ENCODE results near the gene MRPL50.
A peak's percentile ranks its signal among the peaks of the same experiment; 100 is the strongest.

MRPL50 gene

DNA sequence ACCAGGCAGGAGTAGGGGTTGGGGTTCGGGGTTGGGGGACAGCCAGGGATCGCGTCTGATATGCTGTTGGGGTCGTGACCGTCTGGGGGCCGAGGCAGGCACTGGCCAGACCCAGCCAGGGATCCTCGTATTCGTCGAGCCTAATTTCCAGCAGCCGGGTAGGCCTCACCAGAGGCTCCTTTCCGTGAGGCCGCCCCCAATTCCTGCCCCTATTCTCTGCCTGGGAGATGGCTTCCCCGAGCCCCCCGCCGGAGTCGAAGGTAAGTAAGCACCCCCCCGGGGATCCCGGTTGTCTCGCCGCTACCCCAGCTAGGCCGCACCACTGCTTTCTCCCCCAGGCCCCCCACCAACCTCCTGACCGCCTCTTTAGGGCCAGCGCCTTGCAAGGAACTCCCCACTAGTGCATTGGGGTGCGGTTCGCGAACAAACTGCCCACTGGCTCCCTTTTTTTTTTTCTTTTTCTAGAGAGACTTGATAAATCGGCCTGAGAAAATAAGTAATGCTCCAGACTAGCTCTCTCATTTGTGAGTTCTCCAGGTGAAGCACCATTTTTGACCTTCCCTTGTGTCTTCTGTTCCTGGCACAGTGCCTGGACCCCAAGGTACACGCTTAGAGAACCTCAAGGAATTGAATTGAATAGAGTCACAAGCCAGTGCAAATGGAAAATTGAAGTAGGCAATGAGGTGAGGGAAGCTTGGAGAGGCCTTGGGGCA lies 668 bp upstream of the MRPL50 start:
- peak overlapping the region; percentile 59; the same call in 1 of the 2 replicates for H3K27ac ChIP-seq (ENCODE audit: extremely low read depth, low read depth, low read length)
- no peaks in the 10 kb centered on the region for H3K9me3 ChIP-seq (ENCODE audit: control insufficient read depth, insufficient read depth, low read depth, low read length)
- ChIA-PET POLR2A (interaction anchor here (0.7 to 1.7 kb wide), 10 partner anchors 10 to 837 kb away, joined by 3 to 17 read pairs (median 4); partner anchors contain the start of gene RNF20), CTCF (interaction anchor here (0.8 to 2.3 kb wide), 3 partner anchors 11 to 130 kb away, joined by 3 to 16 read pairs (median 7); no protein-coding TSS in a partner anchor)
- peaks cover 28 to 73% of the 10 kb centered on the region in 2 experiments for H3K36me3 ChIP-seq (ENCODE audit: control insufficient read depth in 2 of 2, insufficient read depth in 1 of 2, low read length in 2 of 2)
- peak overlapping the region; percentile 76 for H3K4me3 ChIP-seq (ENCODE audit: low read depth, low read length)
- TF ChIP-seq, protein P1, sequence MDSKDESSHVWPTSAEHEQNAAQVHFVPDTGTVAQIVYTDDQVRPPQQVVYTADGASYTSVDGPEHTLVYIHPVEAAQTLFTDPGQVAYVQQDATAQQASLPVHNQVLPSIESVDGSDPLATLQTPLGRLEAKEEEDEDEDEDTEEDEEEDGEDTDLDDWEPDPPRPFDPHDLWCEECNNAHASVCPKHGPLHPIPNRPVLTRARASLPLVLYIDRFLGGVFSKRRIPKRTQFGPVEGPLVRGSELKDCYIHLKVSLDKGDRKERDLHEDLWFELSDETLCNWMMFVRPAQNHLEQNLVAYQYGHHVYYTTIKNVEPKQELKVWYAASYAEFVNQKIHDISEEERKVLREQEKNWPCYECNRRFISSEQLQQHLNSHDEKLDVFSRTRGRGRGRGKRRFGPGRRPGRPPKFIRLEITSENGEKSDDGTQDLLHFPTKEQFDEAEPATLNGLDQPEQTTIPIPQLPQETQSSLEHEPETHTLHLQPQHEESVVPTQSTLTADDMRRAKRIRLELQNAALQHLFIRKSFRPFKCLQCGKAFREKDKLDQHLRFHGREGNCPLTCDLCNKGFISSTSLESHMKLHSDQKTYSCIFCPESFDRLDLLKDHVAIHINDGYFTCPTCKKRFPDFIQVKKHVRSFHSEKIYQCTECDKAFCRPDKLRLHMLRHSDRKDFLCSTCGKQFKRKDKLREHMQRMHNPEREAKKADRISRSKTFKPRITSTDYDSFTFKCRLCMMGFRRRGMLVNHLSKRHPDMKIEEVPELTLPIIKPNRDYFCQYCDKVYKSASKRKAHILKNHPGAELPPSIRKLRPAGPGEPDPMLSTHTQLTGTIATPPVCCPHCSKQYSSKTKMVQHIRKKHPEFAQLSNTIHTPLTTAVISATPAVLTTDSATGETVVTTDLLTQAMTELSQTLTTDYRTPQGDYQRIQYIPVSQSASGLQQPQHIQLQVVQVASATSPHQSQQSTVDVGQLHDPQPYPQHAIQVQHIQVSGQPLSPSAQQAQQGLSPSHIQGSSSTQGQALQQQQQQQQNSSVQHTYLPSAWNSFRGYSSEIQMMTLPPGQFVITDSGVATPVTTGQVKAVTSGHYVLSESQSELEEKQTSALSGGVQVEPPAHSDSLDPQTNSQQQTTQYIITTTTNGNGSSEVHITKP (tag by site-specific recombination; IDR thresholded peaks at IDR 0.05) = peak; percentile 41
- TF ChIP-seq GLIS1 (tag by site-specific recombination; IDR thresholded peaks at IDR 0.05) (peak; percentile 42; the same call in 1 of the 2 replicates), ZNF350 (tag by site-specific recombination; IDR thresholded peaks at IDR 0.05) (no peak), ZBTB48 (tag by site-specific recombination; IDR thresholded peaks at IDR 0.05) (peak; percentile 52), GLIS2 (tag by site-specific recombination; IDR thresholded peaks at IDR 0.05) (peak; percentile 40; the same call in 1 of the 2 replicates), ZNF335 (tag by site-specific recombination; conservative IDR thresholded peaks at IDR 0.05) (peak; percentile 63)
- TF ChIP-seq, protein P2, sequence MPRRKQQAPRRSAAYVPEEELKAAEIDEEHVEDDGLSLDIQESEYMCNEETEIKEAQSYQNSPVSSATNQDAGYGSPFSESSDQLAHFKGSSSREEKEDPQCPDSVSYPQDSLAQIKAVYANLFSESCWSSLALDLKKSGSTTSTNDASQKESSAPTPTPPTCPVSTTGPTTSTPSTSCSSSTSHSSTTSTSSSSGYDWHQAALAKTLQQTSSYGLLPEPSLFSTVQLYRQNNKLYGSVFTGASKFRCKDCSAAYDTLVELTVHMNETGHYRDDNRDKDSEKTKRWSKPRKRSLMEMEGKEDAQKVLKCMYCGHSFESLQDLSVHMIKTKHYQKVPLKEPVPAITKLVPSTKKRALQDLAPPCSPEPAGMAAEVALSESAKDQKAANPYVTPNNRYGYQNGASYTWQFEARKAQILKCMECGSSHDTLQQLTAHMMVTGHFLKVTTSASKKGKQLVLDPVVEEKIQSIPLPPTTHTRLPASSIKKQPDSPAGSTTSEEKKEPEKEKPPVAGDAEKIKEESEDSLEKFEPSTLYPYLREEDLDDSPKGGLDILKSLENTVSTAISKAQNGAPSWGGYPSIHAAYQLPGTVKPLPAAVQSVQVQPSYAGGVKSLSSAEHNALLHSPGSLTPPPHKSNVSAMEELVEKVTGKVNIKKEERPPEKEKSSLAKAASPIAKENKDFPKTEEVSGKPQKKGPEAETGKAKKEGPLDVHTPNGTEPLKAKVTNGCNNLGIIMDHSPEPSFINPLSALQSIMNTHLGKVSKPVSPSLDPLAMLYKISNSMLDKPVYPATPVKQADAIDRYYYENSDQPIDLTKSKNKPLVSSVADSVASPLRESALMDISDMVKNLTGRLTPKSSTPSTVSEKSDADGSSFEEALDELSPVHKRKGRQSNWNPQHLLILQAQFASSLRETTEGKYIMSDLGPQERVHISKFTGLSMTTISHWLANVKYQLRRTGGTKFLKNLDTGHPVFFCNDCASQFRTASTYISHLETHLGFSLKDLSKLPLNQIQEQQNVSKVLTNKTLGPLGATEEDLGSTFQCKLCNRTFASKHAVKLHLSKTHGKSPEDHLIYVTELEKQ (tag by site-specific recombination; IDR thresholded peaks at IDR 0.05; ENCODE audit: borderline replicate concordance) = no peak
- TF ChIP-seq, protein P3, sequence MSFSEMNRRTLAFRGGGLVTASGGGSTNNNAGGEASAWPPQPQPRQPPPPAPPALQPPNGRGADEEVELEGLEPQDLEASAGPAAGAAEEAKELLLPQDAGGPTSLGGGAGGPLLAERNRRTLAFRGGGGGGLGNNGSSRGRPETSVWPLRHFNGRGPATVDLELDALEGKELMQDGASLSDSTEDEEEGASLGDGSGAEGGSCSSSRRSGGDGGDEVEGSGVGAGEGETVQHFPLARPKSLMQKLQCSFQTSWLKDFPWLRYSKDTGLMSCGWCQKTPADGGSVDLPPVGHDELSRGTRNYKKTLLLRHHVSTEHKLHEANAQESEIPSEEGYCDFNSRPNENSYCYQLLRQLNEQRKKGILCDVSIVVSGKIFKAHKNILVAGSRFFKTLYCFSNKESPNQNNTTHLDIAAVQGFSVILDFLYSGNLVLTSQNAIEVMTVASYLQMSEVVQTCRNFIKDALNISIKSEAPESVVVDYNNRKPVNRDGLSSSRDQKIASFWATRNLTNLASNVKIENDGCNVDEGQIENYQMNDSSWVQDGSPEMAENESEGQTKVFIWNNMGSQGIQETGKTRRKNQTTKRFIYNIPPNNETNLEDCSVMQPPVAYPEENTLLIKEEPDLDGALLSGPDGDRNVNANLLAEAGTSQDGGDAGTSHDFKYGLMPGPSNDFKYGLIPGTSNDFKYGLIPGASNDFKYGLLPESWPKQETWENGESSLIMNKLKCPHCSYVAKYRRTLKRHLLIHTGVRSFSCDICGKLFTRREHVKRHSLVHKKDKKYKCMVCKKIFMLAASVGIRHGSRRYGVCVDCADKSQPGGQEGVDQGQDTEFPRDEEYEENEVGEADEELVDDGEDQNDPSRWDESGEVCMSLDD (tag by site-specific recombination; IDR thresholded peaks at IDR 0.05) = 0 out of 2 replicates have a peak, but pooled peaks have one; percentile 47
- TF ChIP-seq, protein P4, sequence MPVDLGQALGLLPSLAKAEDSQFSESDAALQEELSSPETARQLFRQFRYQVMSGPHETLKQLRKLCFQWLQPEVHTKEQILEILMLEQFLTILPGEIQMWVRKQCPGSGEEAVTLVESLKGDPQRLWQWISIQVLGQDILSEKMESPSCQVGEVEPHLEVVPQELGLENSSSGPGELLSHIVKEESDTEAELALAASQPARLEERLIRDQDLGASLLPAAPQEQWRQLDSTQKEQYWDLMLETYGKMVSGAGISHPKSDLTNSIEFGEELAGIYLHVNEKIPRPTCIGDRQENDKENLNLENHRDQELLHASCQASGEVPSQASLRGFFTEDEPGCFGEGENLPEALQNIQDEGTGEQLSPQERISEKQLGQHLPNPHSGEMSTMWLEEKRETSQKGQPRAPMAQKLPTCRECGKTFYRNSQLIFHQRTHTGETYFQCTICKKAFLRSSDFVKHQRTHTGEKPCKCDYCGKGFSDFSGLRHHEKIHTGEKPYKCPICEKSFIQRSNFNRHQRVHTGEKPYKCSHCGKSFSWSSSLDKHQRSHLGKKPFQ (tag by site-specific recombination; IDR thresholded peaks at IDR 0.05) = no peak
- TF ChIP-seq, protein P5, sequence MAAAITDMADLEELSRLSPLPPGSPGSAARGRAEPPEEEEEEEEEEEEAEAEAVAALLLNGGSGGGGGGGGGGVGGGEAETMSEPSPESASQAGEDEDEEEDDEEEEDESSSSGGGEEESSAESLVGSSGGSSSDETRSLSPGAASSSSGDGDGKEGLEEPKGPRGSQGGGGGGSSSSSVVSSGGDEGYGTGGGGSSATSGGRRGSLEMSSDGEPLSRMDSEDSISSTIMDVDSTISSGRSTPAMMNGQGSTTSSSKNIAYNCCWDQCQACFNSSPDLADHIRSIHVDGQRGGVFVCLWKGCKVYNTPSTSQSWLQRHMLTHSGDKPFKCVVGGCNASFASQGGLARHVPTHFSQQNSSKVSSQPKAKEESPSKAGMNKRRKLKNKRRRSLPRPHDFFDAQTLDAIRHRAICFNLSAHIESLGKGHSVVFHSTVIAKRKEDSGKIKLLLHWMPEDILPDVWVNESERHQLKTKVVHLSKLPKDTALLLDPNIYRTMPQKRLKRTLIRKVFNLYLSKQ (tag by site-specific recombination; IDR thresholded peaks at IDR 0.05; ENCODE audit: borderline replicate concordance) = no peak
- H3K4me1 ChIP-seq (ENCODE audit: control insufficient read depth, insufficient read depth, low read length) = no peaks in the 10 kb centered on the region

All from HEK293 (cell line).